PC-9 (cell line): ENCODE data around the gene SEL1L3.

Experiments used
- EZH2 ChIP-seq: fragments of 200-600 bp; sonication (generic); IDR thresholded peaks from 2 replicates; pipeline ENCODE4 v1.8.0; 2017; ENCODE audit warnings: antibody characterized with exemption, low read depth
- TF ChIP-seq, protein P1 (sequence below): fragments of 200-600 bp; sonication (generic); conservative IDR thresholded peaks from 2 replicates; pipeline ENCODE4 v1.6.1; 2017; ENCODE audit warnings: mixed run types, antibody characterized with exemption, mild to moderate bottlenecking, moderate library complexity

DNA sequence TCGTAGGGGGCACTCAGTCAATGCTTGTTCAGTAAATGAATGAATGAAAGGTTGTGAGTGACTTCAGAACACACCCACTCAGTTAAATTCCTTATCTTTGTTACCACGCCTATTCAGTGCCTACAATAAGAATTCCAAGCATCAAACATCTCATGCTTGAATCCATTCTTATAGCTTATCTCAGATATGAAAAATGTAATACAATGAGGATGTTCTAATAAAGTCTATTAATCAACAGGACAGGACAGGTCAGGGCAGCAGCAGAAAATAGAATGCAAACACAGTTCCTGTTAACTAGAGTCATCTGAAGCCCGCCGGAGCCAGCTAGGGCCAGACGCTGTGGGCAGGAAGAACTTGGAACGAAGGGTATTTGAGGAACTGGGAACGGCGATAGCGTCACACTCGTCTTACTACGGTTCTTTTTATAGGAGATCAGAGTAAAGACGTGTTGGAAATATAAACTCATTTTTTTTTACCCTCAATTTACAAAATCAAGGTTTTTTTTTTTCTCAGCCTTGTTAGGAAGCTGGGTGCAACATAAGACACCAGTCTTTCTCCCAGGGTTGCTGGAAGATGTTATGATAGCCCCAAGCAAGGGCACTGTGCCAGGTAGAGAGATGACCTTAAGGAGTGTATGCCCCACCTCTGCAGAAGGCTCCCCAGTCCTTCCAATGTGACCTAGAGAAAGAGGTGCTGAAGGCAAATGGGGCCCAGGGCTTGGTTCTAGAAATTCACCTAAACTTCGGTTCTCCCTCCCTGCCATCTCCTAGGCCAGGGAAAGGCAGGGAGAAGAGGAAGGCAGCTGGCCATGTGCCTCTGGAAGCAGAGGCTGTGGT is 48.3 kb downstream of the SEL1L3 start:
- TF ChIP-seq, protein P1, sequence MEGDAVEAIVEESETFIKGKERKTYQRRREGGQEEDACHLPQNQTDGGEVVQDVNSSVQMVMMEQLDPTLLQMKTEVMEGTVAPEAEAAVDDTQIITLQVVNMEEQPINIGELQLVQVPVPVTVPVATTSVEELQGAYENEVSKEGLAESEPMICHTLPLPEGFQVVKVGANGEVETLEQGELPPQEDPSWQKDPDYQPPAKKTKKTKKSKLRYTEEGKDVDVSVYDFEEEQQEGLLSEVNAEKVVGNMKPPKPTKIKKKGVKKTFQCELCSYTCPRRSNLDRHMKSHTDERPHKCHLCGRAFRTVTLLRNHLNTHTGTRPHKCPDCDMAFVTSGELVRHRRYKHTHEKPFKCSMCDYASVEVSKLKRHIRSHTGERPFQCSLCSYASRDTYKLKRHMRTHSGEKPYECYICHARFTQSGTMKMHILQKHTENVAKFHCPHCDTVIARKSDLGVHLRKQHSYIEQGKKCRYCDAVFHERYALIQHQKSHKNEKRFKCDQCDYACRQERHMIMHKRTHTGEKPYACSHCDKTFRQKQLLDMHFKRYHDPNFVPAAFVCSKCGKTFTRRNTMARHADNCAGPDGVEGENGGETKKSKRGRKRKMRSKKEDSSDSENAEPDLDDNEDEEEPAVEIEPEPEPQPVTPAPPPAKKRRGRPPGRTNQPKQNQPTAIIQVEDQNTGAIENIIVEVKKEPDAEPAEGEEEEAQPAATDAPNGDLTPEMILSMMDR = no peak
- no peak for TF ChIP-seq EZH2
